Measurements from ENCODE around the gene SPRR3.
"Not testable (repeated sequence)": the region's sequence is repeated elsewhere in the genome, so short reads cannot be mapped to it uniquely, and the experiment has no call there.

SPRR3 gene

GRCh38 chr1:152986578-152986977 is 15.0 kb upstream of the SPRR3 start:
- no peak for DNase-seq

- no peak for DNase-seq
Measured at GRCh38 chr1:152993186-152993585, 8.4 kb upstream of the SPRR3 start.

- no peak for DNase-seq
Measured at GRCh38 chr1:152995842-152996241, 5.7 kb upstream of the SPRR3 start.

GRCh38 chr1:152996633-152997400 is 4.7 kb upstream of the SPRR3 start:
- DNase-seq: no peak

DNA sequence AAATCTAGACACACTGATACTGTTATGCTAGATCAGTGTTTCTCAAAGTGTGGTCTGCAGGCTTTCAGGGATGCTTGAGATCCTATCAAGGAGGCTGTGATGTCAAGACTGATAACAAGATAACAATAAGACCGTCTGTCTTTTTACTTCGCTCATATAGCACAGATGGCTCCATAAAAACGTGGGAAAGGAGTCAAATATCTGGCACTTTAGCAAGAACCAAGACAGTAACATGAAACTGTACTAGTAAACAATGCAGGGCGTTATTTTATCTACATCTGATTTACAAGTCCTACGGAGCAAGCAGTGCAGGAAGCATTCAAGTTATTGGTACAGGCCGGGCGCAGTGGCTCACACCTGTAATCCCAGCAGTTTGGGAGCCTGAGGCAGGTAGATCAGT is 3.6 kb upstream of the SPRR3 start:
- no peak for DNase-seq

- DNase-seq: no peak
Measured at GRCh38 chr1:152998476-152998875, 3.1 kb upstream of the SPRR3 start.

DNA sequence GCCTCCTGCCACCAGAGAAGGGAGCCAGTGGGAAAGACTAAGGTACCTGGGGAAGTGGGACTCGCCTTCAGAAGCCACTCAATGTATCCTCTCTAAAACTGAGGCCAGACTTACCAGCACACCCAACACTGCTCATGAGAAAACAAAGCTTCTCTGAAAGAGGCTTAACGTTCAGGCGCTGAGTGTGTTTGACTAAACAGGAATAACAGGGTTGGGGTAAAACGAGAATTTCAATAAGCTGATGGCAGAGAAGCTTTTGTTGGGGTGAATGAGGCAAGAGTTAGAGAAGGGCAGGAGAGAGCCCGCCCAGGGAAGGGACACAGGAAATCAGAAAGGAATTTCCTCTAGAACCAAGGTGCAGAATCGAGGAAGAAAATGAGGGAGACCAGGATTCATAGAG is 1.7 kb upstream of the SPRR3 start:
- no peak for DNase-seq

DNA sequence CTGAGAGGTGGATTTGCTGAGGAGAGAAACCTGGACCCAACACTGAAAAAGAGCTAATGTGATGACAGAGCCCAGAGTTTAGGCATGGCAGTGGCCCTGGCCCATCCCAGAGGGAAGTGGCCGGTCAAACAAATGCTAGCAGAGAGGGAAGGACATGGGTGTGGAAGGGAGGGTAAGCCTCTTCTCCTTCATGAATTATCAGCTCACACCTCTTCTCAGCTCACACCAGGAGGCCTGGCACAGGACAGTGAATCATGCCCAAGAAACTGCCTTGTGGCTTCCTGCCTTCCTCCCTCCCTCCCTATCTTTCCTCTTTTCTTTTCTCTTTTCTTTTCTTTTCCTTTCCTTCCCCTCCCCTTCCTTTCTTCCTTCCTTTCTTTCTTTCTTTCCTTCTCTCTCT is 1.3 kb upstream of the SPRR3 start:
- DNase-seq: no peak

- not testable (repeated sequence) for DNase-seq
Measured at GRCh38 chr1:153011235-153011758, 9.7 kb downstream of the SPRR3 start.

GRCh38 chr1:153021829-153022228 is 20.3 kb downstream of the SPRR3 start:
- not testable (repeated sequence) for DNase-seq

DNA sequence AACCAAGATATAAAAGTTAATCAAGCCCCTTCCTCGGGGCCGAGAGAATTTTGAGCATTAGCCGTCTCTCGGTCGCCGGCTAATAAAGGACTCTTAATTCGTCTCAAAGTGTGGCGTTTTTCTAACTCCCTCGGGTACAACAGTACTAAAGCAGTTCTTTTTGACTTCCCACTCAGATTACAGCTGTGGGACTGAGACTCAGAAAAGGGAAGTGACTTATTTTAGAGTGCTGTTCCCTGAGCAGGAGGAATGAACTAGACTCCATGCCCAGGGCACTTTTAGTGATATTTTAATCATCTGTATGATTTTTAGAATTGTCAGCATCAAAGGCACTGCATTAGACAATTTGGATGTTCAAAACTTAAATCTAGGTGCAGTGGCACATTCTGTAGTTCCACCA is 20.8 kb downstream of the SPRR3 start:
- not testable (repeated sequence) for DNase-seq

- DNase-seq: no peak
Measured at GRCh38 chr1:153023109-153023508, 21.6 kb downstream of the SPRR3 start.

DNA sequence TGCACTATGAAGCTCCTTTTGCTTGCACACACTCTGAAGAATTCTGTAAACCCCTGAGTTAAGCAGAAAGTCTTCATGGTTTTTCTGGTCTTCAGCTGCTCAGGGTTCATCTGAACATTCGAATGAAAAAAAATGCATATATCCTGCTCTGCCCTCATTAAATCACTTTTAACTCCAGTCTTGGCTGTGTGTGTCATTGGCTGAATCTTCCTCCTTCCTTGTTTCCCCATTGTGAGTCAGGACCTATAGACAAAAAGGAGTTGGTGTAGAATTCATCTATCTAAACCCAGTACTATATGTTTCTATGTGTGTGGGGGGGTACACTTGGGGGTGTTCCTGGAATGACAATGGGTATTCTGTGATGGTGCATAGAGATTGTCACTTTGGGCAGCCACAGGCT is 22.9 kb downstream of the SPRR3 start:
- DNase-seq: no peak

GRCh38 chr1:153025797-153026196 is 24.2 kb downstream of the SPRR3 start:
- DNase-seq: no peak

DNA sequence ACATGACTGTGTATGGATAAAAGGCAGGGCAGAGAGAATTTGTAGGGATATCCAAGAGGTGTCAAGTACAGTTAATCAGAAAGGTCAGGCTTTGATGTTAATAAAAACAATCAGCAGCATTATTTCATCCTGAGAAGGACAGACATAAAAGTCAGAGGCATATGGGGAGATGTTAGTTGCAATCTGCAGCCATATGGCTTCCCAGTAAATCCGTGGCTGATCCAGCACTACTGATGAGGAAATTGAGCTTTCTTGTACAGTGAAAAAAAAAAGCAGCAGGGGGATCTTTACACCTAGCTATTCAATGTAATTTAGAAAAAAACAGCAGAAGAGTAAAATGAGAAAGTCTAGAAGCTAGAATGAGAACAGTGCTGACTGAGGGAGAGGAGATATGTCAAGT is 27.2 kb downstream of the SPRR3 start:
- no peak for DNase-seq

- no peak for DNase-seq
Measured at GRCh38 chr1:153030895-153031294, 29.3 kb downstream of the SPRR3 start, which contains the start of gene SPRR1B. TSS of gene SPRR1B (plus strand) at chr1:153031203. CDS start at chr1:153032346, 1,143 bp downstream.

DNA sequence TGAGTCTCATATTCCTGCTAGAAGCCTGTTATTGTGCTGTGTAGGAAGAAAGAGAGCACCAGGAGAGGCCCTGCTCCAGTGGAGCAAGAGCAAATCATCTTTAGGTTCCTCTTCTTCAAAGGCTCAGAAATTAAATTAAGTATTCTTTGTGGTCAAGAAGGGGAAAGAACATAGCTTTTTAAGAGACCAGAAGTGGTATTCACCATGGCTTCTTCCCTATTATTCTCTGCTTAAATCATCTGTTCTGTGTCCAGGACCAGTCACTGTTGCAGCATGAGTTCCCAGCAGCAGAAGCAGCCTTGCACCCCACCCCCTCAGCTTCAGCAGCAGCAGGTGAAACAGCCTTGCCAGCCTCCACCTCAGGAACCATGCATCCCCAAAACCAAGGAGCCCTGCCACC is 30.5 kb downstream of the SPRR3 start:
- no peak for DNase-seq

DNA sequence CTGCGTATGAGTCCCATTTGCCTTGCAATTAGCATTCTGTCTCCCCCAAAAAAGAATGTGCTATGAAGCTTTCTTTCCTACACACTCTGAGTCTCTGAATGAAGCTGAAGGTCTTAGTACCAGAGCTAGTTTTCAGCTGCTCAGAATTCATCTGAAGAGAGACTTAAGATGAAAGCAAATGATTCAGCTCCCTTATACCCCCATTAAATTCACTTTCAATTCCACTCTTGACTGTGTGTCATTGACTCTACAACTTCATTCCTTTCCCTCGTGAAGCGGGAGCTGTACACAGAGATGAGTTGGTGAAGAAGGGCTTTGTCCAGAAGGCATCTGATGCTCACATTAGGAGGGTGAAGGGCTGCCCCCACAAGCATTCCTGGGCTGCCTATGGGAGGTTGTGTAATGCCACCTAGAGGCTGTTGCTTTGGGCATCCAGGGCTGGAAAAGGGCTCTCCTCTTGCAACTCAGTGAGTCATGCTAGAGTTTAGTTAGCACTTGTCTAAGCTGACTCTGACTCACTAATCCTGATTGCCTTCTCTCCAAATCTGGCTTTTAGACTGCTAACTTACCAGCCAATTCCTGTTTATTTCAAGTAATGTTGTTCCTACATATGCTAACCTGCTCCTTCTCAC is 31.2 kb downstream of the SPRR3 start:
- no peak for DNase-seq

GRCh38 chr1:153035211-153035610 is 33.7 kb downstream of the SPRR3 start:
- no peak for DNase-seq

DNA sequence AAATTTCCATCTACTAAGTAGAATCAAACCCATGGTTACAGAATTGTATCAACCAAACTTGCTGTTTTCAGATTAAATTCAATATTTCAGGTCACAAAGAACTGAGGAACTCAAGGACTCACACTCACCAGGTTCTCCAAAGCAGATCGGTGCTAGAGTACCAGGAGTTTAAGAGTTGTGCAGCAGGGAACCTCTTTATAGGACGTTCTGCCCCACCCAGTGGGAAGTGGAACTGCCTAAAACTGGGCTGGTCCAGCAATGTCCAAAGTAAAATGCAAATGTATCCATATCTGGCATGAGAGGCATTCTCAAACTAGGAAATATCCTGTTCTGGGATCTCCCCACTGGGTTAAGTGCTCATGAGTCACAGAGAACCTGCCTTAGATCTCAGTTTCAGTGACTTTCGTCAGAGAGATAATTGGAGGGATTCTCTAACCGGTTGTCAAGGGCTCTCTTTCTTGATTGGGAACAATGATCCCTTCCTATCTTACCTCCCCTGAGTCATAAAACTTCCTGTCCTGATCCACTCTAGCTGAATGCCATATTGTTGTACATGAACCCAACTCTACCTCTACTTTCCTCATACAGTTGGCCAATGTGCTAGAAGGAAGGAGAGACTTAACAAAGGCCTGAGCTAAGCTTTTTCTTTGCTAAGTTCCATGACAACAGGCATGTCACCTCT is 39.5 kb downstream of the SPRR3 start, which contains the start of gene SPRR2D:
Gene SPRR2D, minus strand, starts transcription at position 171 of the 682 bp plus-strand sequence. CDS start 774 bp downstream, outside the sequence.
- no peak for DNase-seq

DNA sequence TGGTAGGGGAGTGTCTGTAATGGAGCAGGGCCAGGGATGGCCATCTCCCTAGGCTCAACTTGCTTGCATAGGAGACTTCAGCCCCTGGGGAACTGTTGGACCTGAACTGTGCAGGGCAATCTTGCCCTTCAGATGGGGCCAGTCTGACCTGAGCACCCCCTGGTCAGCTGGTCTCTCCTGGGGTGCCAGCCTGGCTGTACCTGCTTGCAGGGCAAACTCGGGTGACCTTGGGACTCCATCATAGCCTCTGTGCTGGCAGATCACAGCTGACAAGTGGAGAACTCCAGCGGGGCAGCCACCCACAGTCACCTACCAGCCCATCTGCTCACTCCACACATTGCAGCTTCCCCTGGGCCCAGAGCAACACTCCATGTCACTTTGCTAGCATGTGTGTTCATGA is 47.7 kb downstream of the SPRR3 start:
- no peak for DNase-seq

All from stimulated activated CD4-positive, alpha-beta T cell treated with anti-CD3 and anti-CD28 coated beads, Interleukin-2, amount 100 ng/mL, for 48 hours (primary cell).